Ishikawa (cell line): ENCODE data around the gene MYEF2.

Source experiments
- CEBPB ChIP-seq: IDR thresholded peaks from 2 replicates; pipeline ENCODE4 v1.6.1; 2012
- CREB1 ChIP-seq: IDR thresholded peaks from 2 replicates; pipeline ENCODE4 v1.6.1; 2012; ENCODE audit warnings: low read depth
- EGR1 ChIP-seq: IDR thresholded peaks from 2 replicates; pipeline ENCODE4 v1.6.1; 2012
- EP300 ChIP-seq: IDR thresholded peaks from 2 replicates; pipeline ENCODE4 v1.6.1; 2012; ENCODE audit warnings: borderline replicate concordance
- FOXM1 ChIP-seq: IDR thresholded peaks from 2 replicates; pipeline ENCODE4 v1.6.1; 2012; ENCODE audit warnings: low read depth, borderline replicate concordance
- NFIC ChIP-seq: IDR thresholded peaks from 2 replicates; pipeline ENCODE4 v1.6.1; 2012
- RAD21 ChIP-seq: IDR thresholded peaks from 2 replicates; pipeline ENCODE4 v1.6.1; 2012; ENCODE audit warnings: low read depth
- TAF1 ChIP-seq: IDR thresholded peaks from 2 replicates; pipeline ENCODE4 v1.6.1; 2012; ENCODE audit warnings: low read depth, mild to moderate bottlenecking
- TCF12 ChIP-seq: IDR thresholded peaks from 2 replicates; pipeline ENCODE4 v1.6.1; 2012; ENCODE audit warnings: low read depth
- TEAD4 ChIP-seq: IDR thresholded peaks from 2 replicates; pipeline ENCODE4 v1.6.1; 2012
- YY1 ChIP-seq: IDR thresholded peaks from 2 replicates; pipeline ENCODE4 v1.6.1; 2012; ENCODE audit warnings: low read depth
- ZBTB7A ChIP-seq: IDR thresholded peaks from 2 replicates; pipeline ENCODE4 v1.6.1; 2012; ENCODE audit warnings: low read depth
- TF ChIP-seq, protein P1 (sequence below): IDR thresholded peaks from 2 replicates; pipeline ENCODE4 v1.6.1; 2012
- TF ChIP-seq, protein P2 (sequence below): IDR thresholded peaks from 2 replicates; pipeline ENCODE4 v1.6.1; 2012; ENCODE audit warnings: low read depth, mild to moderate bottlenecking
- TF ChIP-seq, protein P3 (sequence below): IDR thresholded peaks from 2 replicates; pipeline ENCODE4 v1.6.1; 2012

MYEF2 gene

DNA sequence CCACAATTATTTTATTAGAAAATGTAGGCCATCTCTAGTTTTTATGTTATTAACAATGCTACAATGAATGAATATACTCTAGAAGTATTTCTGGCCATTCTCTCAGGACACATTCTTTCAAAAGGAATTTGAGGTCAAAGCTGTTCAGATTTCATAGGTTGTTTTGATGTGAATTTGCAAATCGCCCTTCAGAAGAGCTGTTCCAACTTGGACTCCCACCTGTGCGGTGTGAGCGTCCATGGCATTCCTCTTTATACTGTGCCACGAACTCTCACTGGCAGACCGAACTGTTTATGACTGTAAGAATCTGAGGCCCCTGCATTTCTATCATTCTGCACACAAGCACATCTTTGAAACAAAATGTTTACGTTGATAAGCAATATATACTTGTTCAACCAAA is 75.9 kb downstream of the MYEF2 start:
- no peak for TF ChIP-seq FOXM1
- no peak for TF ChIP-seq EP300
- TF ChIP-seq CEBPB, result no peak

DNA sequence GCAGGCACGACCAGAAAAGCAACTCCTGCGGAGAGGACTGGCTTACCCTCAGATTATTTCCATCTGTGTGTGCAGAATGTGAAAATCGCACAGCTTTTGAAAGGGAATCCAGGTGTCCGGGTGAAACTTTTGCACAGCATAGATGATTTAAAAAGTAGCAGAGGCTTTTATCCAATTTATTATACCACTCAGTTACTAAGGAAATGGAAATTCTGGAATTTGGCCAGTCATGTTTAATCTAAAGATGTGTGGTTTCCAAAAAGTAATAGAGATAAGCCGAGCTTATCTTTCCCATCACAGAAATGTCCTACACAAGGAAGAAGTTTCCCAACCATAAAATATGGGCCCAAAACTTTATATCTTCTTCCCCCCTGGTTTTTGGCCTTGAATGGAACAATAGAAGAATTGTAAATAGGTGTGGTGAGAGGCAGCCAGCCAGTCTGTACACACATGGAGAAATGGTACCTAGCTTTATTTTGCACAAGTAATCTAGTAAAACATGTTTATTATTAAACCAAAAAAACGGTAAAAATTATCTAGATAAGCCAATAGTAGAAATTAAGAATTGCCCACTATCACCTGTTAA is 76.6 kb downstream of the MYEF2 start:
- TF ChIP-seq TCF12 (no peak), RAD21 (no peak)

DNA sequence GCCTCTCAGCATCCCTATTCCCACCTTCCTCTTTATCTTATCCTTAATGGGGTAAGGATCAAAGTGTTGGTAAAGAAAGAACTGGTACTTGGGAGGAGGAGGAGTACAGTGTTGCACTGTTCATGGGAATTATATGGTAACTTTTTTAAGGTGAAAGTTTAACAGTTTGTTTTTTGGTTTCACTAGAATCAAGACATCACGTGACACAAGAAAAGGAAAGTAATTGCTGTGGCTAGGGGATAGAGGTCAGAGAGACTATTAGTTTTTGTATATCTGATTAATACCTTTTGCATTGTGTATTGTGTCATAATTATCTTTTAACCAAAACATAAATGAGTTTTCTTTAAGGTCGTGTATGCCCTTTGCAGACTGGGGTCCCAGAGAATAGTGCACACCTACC is 80.8 kb downstream of the MYEF2 start:
- TF ChIP-seq CEBPB (no peak), EGR1 (no peak), RAD21 (no peak), TCF12 (no peak), TEAD4 (no peak), YY1 (no peak), TAF1 (no peak), ZBTB7A (no peak), EP300 (no peak), FOXM1 (no peak), CREB1 (no peak), NFIC (no peak)
- TF ChIP-seq, protein P1, sequence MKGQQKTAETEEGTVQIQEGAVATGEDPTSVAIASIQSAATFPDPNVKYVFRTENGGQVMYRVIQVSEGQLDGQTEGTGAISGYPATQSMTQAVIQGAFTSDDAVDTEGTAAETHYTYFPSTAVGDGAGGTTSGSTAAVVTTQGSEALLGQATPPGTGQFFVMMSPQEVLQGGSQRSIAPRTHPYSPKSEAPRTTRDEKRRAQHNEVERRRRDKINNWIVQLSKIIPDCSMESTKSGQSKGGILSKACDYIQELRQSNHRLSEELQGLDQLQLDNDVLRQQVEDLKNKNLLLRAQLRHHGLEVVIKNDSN, result no peak
- TF ChIP-seq, protein P2, sequence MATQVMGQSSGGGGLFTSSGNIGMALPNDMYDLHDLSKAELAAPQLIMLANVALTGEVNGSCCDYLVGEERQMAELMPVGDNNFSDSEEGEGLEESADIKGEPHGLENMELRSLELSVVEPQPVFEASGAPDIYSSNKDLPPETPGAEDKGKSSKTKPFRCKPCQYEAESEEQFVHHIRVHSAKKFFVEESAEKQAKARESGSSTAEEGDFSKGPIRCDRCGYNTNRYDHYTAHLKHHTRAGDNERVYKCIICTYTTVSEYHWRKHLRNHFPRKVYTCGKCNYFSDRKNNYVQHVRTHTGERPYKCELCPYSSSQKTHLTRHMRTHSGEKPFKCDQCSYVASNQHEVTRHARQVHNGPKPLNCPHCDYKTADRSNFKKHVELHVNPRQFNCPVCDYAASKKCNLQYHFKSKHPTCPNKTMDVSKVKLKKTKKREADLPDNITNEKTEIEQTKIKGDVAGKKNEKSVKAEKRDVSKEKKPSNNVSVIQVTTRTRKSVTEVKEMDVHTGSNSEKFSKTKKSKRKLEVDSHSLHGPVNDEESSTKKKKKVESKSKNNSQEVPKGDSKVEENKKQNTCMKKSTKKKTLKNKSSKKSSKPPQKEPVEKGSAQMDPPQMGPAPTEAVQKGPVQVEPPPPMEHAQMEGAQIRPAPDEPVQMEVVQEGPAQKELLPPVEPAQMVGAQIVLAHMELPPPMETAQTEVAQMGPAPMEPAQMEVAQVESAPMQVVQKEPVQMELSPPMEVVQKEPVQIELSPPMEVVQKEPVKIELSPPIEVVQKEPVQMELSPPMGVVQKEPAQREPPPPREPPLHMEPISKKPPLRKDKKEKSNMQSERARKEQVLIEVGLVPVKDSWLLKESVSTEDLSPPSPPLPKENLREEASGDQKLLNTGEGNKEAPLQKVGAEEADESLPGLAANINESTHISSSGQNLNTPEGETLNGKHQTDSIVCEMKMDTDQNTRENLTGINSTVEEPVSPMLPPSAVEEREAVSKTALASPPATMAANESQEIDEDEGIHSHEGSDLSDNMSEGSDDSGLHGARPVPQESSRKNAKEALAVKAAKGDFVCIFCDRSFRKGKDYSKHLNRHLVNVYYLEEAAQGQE, result no peak
- TF ChIP-seq, protein P3, sequence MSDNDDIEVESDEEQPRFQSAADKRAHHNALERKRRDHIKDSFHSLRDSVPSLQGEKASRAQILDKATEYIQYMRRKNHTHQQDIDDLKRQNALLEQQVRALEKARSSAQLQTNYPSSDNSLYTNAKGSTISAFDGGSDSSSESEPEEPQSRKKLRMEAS, result no peak

DNA sequence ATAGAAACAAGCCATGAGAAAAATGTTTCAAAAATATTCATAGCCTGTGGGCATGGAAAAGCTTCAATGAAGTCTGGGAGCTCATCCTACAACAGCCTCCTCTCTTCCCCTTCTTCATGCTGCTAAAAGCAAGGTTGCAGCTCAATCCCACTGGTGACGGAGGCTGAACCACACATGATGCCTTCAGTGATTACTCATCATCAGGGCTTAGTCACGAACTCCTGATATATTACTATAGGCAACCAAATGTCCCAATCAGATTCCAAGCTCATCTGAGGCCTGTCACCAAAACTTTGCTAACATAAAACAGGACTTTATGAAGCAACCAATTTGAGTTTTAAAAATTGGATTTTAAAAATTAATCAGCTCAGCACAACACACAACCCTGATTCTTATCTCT is 81.3 kb downstream of the MYEF2 start:
- TF ChIP-seq, protein P3, result no peak
- TF ChIP-seq TEAD4 (no peak), RAD21 (no peak), TAF1 (no peak), YY1 (no peak), EP300 (no peak), NFIC (no peak), CREB1 (no peak), EGR1 (no peak), ZBTB7A (no peak), TCF12 (no peak), CEBPB (no peak), FOXM1 (no peak)
- TF ChIP-seq, protein P1, result no peak
- TF ChIP-seq, protein P2, result no peak

DNA sequence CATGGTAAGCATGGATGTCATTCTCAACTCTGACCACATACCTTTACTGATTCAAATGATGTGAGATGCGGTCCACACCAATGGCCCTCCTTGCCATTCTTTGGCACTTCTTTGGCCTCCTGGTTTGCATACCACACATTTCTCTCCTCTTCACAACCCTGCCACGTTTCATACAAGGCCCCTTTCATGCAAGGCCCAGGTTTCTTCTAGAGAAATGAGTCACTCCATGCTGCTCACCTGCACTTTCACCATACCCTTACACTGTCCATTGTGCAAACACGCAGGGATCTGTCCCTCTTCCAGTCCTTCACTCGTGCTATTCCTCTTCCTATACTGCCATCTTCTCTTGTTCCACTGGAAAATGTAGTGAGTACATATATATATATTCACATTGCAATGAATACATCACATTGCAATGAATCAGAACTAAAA is 81.7 kb downstream of the MYEF2 start:
- TF ChIP-seq ZBTB7A, result no peak

DNA sequence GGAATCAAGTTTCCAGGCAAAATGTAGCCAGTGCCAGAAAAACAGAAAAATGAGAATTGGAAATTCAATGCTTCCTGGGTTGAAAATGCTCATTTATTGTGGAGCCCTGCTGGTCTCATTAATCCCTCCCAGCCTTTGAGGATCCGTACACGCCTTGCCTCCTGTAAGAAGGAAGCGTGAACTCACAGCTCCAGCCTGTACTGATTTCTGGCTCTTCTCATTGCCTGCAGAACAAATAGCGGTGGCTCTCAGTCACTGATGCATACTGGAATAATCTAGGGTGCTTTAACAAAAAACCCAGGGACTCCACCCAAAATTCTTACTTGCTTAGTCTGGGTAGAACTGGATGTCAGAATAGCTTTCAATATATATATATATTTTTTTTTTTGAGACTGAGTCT is 86.6 kb downstream of the MYEF2 start:
- no peak for TF ChIP-seq ZBTB7A
- no peak for TF ChIP-seq TAF1
- TF ChIP-seq, protein P1, result no peak
- TF ChIP-seq RAD21, result no peak
- TF ChIP-seq EGR1, result no peak
- no peak for TF ChIP-seq TCF12
